ENCODE data around the gene GRIN3B.

The GRIN3B gene

DNA sequence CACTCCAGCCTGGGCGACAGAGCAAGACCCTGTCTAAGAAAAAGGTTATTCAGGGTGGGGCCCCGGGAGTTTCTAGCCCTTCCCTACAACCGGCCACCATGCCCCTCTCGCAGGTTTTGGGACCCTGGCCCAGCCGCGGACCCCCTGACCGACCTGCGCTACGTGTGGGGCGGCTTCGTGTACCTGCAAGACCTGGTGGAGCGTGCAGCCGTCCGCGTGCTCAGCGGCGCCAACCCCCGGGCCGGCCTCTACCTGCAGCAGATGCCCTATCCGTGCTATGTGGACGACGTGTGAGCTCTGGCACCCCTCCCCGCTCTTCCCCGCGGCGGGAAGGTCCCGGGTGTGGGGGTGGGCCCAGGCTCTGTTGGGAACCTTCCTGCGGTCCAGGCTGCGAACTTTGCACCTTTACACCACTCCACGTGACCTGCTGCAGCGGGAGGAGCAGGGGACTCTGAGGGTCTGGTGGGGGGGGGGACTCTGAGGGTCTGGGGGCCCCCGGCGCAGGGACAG lies 46.0 kb downstream of the GRIN3B start:
- DNase-seq: no peak

DNA sequence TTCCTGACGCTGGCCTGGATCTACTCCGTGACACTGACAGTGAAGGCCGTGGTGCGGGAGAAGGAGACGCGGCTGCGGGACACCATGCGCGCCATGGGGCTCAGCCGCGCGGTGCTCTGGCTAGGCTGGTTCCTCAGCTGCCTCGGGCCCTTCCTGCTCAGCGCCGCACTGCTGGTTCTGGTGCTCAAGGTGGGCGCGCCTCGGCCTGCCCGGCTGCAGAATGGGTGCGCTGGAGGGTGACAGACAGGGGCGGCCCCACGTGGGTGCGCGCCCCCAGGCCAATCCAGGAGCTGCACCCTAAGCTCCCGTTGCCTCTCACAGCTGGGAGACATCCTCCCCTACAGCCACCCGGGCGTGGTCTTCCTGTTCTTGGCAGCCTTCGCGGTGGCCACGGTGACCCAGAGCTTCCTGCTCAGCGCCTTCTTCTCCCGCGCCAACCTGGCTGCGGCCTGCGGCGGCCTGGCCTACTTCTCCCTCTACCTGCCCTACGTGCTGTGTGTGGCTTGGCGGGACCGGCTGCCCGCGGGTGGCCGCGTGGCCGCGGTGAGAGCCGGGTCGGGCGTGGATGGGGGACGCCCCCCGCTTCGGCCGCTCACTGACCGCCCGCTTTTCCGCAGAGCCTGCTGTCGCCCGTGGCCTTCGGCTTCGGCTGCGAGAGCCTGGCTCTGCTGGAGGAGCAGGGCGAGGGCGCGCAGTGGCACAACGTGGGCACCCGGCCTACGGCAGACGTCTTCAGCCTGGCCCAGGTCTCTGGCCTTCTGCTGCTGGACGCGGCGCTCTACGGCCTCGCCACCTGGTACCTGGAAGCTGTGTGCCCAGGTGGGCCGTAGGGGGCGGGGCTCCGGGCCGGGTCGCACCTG lies 46.8 kb downstream of the GRIN3B start:
- no peak for DNase-seq

GRCh38 chr19:1047696-1048147 lies 47.5 kb downstream of the GRIN3B start:
- DNase-seq: no peak

- DNase-seq: no peak
Observed at GRCh38 chr19:1049106-1049505, 48.9 kb downstream of the GRIN3B start.

- DNase-seq: no peak
Observed at GRCh38 chr19:1049800-1050199, 49.6 kb downstream of the GRIN3B start.

GRCh38 chr19:1050989-1051788 lies 51.0 kb downstream of the GRIN3B start:
- no peak for DNase-seq

- DNase-seq: no peak
Observed at GRCh38 chr19:1051791-1052190, 51.6 kb downstream of the GRIN3B start.

DNA sequence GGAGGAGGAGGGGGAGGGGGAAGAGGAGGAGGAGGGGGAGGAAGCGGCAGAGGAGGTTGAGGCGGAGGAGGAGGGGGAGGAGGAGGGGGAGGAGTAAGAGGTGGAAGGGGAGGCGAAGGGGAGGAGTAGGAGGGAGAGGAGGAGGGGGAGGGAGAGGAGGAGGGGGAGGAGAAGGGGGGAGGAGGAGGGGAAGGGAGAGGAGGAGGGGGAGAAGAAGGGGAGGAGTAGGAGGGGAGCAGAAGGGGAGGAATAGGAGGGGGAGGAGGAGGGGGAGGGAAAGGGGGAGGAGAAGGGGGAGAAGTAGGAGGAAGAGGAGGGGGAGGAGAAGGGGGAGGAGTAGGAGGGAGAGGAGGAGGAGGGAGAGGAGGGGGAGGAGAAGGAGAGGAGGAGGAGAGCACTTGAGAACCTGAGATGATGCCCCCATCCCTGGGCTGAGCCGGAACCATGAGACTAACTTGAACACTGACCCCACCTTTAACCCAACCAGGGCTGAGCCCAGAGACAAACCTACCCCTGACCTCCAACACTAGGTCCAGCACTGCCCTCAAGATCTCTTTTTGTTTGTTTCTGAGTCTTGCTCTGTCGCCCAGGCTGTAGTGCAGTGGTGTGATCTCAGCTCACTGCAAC lies 52.2 kb downstream of the GRIN3B start:
- DNase-seq: no peak

DNA sequence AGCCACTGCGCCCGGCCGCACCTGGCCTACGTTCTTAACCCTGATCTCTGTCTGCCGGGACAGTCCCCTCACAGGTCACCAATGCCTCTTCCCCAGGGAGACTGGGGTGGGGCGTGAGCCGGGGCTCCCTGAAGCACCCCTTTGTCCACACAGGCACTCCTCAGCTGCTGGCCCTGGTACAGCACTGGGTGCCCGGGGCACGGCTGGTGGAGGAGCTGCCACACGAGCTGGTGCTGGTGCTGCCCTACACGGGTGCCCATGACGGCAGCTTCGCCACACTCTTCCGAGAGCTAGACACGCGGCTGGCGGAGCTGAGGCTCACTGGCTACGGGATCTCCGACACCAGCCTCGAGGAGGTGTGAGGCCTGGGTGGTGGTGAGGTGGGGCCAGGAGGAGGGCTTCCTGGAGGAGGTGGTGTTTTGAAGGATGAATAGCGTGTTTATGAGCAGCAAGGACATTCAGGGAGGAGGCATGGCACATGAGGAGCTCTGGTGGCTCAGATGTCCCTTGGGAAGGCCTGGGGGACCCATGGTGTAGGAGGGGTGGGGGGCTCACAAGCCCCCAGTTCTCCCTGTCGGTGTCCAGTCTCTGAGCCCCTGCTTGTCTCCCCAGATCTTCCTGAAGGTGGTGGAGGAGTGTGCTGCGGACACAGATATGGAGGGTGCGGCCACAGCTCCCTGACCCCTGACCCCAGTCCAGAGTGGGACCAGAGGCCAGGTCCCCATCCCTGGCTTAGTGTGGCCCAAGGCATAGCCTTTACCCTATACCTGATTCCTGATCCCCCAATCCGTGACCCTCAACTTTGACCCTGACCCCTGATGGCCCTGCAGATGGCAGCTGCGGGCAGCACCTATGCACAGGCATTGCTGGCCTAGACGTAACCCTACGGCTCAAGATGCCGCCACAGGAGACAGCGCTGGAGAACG lies 53.2 kb downstream of the GRIN3B start:
- no peak for DNase-seq

GRCh38 chr19:1054102-1055027 lies 54.1 kb downstream of the GRIN3B start:
- no peak for DNase-seq

- no peak for DNase-seq
Observed at GRCh38 chr19:1055028-1055425, 54.8 kb downstream of the GRIN3B start.

- DNase-seq: no peak
Observed at GRCh38 chr19:1055886-1056620, 55.8 kb downstream of the GRIN3B start.

DNA sequence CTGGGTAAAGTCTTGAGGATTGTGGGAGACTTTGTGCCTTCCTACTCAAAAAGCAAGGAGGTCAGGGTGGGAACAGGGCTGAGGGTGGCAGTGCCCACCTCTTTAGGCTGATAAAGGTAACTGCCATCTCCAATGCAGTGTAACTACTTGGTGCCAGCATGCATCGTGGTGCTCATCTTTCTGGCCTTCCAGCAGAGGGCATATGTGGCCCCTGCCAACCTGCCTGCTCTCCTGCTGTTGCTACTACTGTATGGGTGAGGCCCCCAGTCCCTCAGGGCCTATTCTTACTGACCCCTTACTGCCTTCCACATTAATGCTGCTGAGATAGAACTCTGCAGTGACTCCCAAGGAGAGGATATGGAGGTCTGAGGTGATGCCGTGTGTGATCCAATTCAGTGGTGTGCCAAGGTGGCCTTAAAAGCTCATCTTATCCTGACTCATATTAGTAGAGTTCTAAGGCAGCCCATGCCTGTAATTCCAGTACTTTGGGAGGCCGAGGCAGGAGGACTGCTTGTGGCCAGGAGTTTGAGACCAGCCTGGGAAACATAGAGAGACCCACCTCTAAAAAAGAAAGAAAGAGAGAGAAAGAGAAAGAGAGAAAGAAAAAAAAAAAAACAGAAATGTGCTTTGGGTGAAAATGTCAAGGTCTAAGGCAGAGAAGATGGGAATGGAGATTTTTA lies 57.1 kb downstream of the GRIN3B start:
- DNase-seq: no peak

DNA sequence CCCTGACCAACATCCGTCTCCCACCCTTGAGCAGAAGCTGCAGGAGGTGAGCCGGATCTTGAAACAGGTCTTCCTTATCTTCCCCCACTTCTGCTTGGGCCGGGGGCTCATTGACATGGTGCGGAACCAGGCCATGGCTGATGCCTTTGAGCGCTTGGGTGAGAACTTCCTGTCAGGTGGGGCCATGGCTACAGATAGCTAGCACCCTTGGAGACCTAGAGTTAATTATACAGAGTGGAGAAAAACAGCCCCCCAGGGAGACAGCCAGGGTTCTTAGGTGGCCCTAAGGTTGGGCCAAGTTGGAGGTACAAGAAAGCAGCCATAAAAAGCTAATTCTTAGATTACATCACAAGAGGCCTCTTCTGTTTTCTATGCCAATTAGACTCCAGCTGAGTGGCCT lies 57.9 kb downstream of the GRIN3B start:
- no peak for DNase-seq

All from stimulated activated CD4-positive, alpha-beta T cell treated with anti-CD3 and anti-CD28 coated beads, Interleukin-2, amount 100 ng/mL, for 24 hours (primary cell).